Hematopoietic multipotent progenitor cell treated with erythropoietin and hydrocortisone succinate and interleukin-3 and kit ligand, for 17 days (in vitro differentiated cells): ENCODE results near the gene FBF1.
"Not testable (repeated sequence)": the region's sequence is repeated elsewhere in the genome, so short reads cannot be mapped to it uniquely, and the experiment has no call there.

Experiments
- DNase-seq: peaks from one replicate; pipeline ENCODE4 v3.0.0-alpha.2; 2015; ENCODE audit warnings: low spot score

The FBF1 gene

DNA sequence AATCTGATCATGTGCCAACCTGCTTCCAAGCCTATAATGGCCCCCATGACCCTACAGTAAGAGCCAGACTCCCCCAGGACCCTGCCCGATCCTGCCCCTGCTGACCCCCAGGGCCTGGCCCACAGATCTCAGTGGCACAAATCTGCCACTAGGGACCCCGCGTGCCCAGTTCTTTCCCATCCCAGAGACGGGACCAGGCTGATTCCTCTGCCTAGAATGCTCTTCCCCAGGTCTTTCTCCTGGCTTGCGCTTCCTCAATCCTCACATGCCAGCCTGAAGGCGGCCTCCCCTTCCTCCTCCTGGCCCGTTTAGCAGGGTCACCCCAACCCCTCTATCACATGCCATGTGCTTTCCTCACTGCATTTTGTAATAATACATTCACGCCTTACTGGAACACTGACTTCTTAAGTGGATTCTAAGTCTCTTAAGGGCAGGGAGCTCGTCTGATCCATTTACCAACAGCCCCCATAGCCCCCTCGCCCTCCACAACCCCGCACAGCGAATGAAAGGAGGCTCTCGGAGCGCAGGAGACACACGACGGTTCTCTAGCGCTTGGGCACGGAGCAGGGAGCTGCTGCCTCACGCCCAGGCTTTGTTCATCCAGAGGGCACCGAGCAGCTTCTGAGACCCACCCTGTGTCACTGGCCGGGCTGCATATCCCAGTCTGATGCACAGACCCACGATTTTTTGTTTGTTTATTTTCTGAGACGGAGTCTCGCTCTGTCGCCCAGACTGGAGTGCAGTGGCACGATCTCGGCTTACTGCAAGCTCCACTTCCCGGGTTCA is 45.3 kb downstream of the FBF1 start:
- no peak for DNase-seq

DNA sequence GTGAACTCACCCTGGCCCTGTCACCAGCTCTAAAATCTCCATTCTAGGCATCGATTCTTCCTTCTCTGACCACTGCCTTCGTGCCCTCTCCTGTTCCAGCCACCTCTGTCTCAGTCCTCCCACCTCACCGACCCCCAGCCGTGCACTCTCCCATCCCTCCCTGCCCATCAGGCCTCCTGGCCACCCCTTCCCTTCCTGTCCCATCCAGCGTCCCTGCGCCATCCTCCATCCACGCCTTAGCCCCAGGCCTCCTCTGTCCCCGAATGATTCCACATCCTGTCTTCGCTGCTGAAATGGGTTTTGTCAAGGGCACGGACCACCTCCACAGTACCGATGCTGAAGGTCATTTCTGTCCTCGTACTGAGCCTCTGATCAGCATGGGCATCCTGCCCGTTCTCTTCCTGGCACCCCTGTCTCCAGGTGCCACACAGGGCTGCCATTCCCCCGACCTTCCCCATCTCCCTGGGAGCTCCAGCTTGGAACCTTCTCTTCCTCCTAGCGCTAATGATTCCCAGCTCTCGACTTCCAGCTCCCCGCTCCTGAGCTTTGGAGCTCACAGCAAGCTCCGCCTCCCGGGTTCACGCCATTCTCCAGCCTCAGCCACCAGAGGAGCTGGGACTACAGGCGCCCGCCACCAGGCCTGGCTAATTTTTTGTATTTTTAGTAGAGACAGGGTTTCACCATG is 46.7 kb downstream of the FBF1 start:
- no peak for DNase-seq

DNA sequence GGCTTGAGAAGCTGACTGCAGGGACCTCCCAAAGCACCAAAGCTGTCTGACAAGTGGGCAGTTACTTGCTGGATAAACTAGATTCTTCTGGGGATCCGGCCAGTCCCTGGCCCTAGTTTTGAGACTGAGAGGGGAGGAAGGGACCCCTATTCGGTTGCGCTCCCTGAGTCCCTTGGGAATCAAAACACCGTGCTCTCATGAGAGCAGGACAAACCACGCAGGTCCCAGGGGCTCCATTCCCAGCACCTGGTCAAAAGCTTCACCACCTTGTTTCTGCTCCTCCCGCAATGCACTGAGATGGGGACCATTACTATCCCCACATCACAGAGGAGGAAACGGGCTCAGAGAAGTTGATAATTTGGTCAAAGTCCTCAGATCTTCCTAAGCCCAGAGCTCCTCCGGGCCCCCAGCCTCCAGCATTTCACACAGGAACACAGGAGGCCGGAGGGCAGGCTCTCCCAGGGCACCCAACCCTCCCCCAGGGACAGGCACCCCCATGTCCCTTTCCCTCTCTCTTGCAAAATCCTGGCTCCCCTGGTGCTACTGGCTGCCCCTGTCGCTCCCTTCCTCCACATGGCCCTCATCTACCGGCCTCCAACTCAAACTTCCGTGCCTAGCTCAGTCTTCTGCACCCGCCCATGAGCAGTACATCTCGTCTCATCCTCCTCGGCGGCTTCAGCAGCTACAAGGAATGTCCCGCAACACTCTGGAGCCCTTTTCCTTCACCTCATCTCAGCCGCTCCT is 47.4 kb downstream of the FBF1 start:
- no peak for DNase-seq

DNA sequence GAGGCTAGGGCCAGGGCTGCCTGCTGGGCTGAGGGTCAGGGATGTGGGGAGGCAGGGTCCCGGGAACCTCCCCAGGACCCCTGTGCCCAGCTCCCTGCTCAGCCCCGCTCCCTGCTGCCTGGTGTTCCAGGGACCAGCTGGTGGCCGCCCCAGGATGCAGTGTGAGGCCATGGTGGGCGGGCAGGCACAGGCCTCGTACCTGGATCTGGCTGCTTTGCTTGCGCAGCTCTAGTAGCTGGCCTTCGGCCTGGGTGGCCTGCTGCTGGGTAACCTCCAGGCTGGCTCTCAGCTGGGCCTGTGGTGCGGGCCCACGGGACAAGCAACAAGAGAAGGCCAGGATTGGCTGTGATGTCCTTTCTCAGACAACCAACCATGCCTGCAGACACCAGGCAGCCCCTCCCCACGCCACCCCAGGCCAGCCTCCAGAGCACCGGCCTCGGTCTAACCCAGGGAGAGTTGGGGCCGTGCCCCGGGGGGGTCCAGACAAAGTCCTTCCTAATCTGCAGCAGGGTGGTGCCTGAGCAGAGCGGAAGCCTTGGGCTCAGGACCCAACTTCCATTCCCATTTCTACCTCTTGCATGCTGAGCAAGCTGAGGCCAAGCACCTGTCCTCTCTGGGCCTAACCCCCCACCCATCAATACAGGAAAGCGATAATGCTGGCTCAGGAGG is 48.2 kb downstream of the FBF1 start:
- no peak for DNase-seq

DNA sequence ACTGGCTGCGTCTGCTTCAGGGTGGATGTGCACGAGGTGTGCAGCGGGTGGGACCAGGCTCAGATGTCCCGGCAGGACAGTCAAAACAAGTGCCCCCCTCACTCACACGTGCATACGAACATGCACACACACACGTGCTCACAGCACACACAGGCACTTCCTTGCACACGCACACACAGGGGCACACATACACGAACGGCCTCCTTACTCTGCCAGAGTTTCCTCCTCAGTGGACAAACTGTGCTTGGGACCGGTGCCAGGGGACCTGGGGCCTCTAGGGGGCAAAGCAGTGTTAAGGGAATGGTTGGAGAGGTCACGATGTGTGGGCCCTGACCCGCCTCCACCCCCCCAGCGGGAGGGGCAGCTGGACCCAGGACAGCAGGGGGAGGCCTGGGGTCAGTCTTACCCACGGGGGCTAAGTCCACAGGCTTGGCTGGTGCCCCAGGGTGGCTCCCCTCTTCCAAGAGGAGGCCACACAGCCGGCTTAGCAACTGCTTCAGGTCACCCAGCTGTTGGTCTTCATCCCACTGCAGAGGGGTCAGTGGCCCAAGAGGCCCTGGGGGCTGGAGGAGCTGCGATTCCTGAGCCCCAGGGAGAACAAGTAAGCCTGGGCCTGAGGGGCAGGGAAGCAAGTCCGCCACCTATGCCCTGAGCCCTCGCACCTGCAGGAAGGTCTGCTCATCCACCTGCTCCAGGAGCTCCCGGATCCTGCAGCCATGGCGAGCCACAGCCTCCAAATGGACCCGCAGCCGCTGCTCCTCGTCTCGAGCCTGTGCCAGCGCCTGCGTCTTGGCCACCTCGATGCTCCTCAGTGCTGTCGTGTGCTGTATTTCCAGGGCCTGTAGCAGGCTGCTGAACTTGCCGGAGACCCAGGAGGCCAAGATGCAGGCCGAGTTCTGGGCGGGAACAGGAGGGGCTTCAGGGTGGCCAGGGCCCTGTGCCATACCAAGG is 49.0 kb downstream of the FBF1 start:
- DNase-seq = no peak

DNA sequence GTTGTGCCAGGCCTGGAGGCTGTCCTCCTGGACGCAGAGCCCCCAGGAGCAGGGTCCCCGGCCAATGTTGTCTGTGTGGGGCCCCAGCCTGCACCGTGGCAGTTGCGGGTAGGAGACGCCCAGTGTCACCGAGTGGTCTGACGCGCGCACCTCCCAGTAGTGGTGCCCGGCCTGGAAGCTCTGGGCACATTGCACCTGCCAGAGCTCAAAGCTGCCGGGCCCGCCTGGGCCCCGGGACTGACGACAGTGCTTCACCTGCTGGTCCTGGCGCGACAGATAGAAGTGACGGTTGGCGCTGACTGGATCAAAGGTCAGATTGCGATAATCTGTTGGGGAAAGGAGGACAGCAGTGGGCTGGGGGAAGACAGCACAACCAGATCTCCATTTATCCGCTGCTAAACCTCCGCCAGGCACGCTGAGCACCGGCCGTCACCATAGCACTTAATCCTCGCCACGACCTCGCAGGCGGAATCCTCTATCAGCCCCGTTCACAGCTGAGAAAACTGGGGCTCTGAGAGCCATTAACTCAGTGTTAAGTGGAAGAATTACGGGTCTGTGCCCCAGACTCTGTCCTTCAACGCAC is 49.7 kb downstream of the FBF1 start:
- DNase-seq = no peak

DNA sequence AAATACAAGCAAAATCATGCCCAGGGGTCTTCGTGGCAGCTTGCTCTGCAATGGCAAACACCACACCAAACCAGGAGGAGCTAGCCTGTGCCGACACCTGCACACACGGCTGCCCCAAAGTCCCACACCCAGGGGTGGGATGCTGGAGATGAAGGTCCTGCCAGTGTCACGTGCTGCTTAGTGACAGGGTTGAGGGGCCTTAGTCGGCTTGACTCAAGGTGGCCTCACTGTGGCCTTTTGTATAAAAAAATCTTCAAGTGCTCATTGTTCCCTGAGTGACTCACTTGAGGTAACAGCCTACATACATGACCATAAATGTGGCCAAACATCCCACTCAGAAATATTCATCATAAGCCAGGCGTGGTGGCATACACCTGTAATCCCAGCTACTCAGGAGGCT is 51.4 kb downstream of the FBF1 start:
- no peak for DNase-seq

DNA sequence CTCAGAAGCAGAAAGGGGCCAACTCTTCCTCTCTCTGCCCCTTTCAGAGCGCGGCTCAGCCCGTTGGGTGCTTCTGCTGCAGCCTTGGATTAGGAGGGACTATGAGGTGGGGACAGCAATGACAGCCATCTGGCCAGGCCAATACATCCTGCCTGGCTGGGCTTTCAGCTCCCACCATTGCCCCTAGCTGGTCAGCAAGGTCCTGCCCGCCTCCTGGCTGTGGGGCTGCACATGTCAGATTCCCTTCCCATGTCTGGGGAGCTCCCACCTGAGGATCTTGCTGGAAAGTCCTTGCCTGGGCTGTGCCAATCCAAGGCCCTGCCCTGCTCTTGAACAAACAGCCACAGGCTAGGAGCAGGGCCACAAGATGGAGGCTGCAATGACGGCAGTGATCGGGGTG is 52.4 kb downstream of the FBF1 start:
- no peak for DNase-seq

DNA sequence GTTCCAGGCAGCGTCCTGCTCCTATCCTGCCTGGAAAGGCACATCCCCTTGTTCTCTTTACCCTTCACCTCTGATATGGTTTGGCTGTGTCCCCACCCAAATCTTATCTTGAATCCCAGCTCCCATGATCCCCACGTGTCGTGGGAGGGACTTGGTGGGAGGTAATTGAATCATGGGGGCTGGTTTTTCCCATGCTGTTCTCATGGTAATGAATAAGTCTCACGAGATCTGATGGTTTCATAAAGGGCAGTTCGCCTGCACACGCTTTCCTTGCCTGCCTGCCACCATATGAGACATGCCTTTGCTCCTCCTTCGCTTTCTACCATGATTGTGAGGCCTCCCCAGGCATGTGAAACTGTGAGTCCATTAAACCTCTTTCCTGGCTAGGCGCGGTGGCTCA is 55.0 kb downstream of the FBF1 start:
- DNase-seq = not testable (repeated sequence)

DNA sequence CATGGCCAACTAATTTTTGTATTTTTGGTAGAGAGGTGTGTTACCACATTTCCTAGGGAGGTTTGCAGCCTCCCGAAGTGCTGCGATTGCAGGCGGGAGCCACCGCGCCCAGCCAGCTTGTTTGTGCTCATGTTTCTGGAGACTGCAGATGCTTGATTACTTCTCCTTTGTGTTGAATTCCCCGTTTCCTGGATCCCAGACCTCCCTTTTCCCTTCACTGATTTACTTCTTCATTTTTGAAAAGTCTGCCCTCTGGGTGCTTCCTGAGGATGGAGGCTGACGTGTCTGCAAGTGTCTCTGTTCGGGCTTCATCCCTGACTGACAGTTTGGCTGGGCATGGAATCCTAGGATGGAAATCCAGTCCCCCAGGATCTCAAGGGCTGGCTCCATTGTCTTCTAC is 55.4 kb downstream of the FBF1 start:
- no peak for DNase-seq

DNA sequence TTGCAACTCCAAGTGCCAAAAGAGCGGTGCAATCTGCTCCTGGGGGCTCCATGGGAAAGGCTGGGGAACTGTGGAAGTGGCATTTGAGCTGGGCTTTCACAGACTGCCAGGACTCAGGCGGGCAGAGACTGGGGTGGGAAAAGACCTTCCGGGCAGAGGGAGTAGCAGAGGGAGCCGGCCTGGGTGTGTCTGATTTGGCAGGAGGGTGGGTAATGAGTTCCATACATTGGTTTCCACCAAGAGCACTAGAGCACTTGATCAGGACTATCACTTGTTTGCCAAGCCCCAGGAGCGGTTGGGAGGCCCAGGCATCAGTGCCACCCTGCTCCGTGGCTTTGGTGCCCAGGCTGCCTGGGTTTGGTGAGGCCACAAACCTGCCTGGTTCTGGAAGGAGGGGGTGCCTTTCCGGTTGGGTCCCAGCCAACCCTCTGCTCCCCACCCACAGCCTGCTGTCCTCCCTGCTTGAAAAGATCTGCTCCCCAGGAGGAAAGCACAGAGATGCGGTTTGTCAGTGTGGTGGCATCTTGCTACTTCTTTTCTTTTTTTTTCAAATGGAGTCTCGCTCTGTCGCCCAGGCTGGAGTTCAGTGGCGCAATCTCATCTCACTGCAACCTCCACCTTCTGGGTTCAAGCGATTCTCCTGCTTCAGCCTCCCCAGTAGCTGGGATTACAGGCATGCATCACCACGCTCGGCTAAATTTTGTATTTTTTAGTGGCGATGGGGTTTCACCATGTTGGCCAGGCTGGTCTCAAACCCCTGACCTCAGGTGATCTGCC is 59.0 kb downstream of the FBF1 start:
- DNase-seq = no peak

DNA sequence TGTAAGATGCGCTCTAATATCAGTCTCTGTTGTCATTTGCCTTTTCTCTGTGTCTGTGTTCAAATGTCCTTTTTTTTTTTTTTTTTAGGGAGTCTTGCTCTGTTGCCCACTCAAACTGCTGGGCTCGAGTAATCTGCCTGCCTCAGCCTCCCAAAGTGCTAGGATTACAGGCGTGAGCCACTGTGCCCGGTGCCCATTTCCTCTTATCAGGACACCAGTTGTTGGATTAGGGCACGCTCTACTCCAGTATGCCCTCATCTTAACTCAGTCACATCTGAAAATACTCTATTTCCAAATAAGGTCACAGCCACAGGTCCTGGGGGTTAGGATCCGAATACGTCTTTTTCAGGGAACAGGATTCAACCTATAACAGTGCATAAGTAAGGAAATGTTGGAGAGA is 60.6 kb downstream of the FBF1 start:
- no peak for DNase-seq

DNA sequence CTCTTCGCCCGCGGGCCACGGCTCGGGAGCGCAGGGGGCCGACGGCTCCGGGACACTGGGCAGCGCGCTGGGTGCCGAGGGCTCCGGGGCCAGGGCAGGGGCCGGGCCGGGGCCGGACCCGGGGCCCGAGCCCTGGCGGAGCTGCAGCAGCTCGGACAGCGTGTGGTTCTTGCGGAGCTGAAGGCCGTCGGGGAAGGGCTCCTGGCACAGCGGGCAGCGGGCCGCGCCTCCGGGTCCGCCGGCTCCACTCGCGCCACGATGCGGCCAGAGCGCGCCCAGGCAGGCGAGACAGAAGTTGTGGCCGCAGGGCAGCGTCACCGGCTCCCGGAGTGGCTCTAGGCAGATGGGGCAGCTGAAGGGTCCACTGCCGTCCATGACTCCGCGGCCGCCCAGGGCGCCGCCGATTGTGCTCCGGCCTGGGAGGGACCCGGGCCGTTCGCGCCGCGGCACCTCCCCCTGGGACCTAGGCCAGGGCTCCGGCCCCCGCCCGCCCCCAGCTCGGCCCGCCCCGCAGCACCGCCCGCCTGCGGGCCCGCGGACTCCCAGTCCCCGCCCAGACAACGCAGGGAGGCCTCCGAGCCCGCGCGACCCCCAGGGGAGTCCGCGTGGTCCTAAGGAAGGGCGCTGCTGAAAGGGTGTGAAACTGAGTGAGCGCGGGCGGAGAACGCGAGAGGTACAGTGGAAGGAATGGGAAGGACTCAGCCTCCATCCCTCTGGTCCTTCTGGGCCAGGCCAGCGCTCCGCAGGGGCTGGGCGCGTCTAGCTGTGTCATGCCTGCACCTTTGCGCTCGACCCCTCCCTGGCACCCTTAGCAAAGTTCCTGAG is 62.5 kb downstream of the FBF1 start, which contains the start of gene TRIM47:
TRIM47 (minus strand) TSS at position 408 of the 825 bp plus-strand sequence; CDS start at position 375, 33 bp downstream.
- DNase-seq = no peak

DNA sequence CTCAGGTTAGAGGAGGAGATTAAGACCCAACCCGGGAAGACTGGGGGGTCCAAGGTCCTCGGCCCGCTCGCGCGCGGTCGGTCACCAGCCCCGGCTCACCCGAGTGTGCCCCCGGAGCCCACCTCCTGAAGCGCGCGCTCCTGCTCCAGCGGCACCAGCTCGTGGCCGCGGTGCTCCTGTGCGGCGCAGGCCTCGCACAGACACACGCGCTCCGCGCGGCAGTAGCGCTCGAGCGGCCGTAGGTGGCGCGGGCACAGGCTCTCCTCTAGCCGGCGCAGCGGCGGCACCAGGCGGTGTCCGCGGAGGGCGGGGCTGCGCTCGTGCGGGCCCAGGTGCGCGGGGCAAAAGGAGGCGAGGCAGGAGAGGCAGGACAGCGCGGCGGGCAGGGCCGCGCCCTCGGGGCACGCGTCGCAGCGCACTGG is 63.1 kb downstream of the FBF1 start:
- peak; percentile 48 for DNase-seq

DNA sequence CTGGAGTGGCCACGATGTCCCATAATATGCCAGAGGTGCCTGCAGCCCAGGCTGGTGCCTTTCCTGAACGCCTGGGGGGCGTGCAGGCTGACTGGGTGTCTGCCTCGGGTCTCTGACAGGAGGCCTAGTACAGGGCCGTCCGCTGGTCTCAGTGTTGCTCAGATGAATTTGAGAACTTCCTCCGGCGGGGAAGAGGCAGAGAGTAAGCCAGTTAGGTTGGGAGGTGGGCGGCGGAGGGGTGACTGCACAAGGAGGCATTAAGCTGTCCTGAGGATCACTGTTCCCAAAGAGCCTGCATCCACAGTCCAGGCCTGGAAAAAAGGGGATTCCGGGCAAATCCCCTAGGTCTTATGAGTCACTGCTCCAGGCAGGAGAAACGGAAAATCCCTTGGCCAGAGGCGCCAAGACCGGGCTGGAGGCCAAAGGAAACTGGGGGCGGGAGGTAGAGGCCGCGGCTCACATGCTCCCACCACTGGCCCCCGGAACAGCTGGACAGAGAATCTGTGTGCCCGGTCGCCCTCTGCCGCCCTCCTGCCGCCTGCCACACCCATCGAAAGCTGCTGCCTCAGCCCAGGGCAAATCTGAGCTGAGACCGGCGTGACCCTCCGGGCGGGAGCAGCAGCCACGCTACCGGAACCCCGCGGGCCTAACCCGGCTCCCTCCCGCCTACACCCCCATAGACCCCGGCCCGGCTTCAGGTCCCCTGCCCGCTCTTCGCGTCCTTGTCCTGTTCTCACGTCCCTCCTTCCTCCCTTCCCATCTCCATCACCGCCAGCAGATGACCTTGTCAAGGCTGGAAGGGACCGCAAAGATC is 63.7 kb downstream of the FBF1 start:
- DNase-seq = no peak

DNA sequence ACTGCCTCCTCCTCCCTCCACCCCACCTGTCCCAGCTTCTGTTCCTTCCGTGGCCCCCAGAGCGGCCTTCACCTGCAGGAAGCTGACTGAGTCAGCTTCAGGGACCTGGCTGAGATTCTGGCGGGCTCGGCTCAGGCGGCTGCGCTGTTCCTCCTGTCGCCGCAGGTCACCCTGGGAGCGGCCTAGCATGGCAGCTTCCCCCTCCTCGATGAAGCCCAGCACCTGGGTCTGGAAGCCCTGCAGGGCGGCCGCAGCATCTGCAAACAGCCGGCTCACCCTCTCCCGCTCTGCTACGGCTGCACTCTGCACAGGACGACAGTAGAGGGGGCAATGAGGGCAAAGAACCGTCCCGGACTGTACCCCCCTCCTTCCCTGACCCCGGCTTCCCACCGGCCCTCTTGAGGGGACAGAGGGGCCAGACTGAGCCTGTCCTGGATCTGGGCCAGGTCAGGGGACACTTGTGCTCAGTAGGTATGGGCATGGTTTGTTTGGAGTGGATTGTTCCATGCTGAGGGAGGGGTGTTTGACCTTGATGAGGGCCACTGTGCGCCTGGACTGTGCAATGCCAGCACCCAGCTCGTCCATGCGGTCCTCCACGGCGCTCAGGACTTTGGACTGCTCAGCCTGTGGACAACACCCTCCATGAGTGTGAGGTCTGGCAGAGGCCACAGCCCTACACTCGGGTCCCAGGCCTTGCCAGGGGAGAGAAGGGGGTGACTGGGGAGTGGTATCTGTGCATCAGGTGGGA is 64.5 kb downstream of the FBF1 start:
- no peak for DNase-seq

DNA sequence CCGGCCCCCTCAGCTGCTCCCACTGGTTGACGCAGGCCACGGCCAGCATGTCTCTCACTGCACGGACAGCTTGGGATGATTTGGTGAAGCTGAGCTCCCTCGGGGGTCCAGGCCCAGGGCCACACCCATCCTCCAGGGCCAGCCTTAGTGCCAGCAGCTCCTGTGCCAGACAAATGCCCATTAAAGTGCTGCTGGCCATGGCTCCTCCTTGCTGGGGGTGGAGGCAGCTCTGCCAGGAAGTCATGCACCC is 65.0 kb downstream of the FBF1 start:
- DNase-seq = no peak
